Caco-2 (cell line): ENCODE measurements around the gene CTSL. TPM values are rescaled to one million over a fixed set of nuclear protein-coding genes. Genes with fewer than 3 reads are reported as not detected.

ENCODE experiments used
- BruUV-seq: library from RNA; stranded (reverse); fragments of 400-500 nt; replicated peaks from 2 replicates; lab custom pipeline; 2021; lab: Mats Ljungman, UMichigan
- CTCF ChIA-PET: fragments of 300-600 bp; sonication (Branson Sonifier 250); formaldehyde crosslinking; loops from one replicate; lab custom pipeline; 2022; ENCODE audit warnings: antibody characterized with exemption; lab: Charles Lee
- POLR2A ChIA-PET: fragments of 300-600 bp; sonication (Branson Sonifier 250); formaldehyde crosslinking; loops from one replicate; lab custom pipeline; 2022; ENCODE audit warnings: antibody characterized with exemption; lab: Charles Lee
- DNase-seq, 2 experiments: peaks; one replicate each; pipeline versions ENCODE4 v3.0.0 to v3.0.0-alpha.2; 2020 to 2022
- H3K27me3 ChIP-seq: replicated peaks from 2 replicates; pipeline ENCODE4 v1.6.0; 2011; ENCODE audit warnings: low read length; ENCODE audit not compliant: control insufficient read depth, insufficient read depth
- H3K36me3 ChIP-seq: 2 replicates; pipeline ENCODE4 v1.5.1; 2011; ENCODE audit warnings: low read length; ENCODE audit not compliant: control insufficient read depth, insufficient read depth
- H3K4me1 ChIP-seq: fragments of 250-450 bp; sonication (Bioruptor Pico); 2 replicates; pipeline ENCODE4 v1.5.1; 2020; ENCODE audit warnings: mild to moderate bottlenecking
- H3K4me3 ChIP-seq: 2 replicates; pipeline ENCODE4 v1.5.1; 2011; ENCODE audit warnings: low read depth, mild to moderate bottlenecking, control low read depth, low read length
- H3K9me3 ChIP-seq: fragments of 250-450 bp; sonication (Bioruptor Pico); 2 replicates; pipeline ENCODE4 v1.5.1; 2020; ENCODE audit warnings: mild to moderate bottlenecking, moderate library complexity
- H3K27ac Mint-ChIP-seq: one replicate; pipeline ENCODE4 v1.8.0; 2022; ENCODE audit warnings: mixed read lengths; ENCODE audit not compliant: unreplicated experiment
- H3K27me3 Mint-ChIP-seq: one replicate; pipeline ENCODE4 v1.8.0; 2022; ENCODE audit warnings: mixed read lengths; ENCODE audit not compliant: insufficient read depth, unreplicated experiment
- H3K36me3 Mint-ChIP-seq: one replicate; pipeline ENCODE4 v1.8.0; 2022; ENCODE audit warnings: mild to moderate bottlenecking, mixed read lengths; ENCODE audit not compliant: insufficient read depth, unreplicated experiment
- H3K4me1 Mint-ChIP-seq: one replicate; pipeline ENCODE4 v1.8.0; 2022; ENCODE audit warnings: low read depth, mixed read lengths; ENCODE audit not compliant: unreplicated experiment
- H3K4me3 Mint-ChIP-seq: one replicate; pipeline ENCODE4 v1.8.0; 2022; ENCODE audit warnings: mild to moderate bottlenecking, moderate library complexity, mixed read lengths; ENCODE audit not compliant: unreplicated experiment
- H3K9me3 Mint-ChIP-seq: one replicate; pipeline ENCODE4 v1.8.0; 2022; ENCODE audit warnings: mixed read lengths; ENCODE audit not compliant: unreplicated experiment
- CTCF ChIP-seq, 2 experiments: fragments of 200-600 bp in 1 of 2; IDR thresholded peaks; 1 replicate in 1 of 2; 2 replicates in 1 of 2; pipeline versions ENCODE4 v1.5.1 to v1.8.0; 2011 to 2022; ENCODE audit warnings: antibody characterized with exemption in 1 of 2, control low read depth in 1 of 2, inconsistent platforms in 1 of 2, low read depth in 1 of 2, low read length in 1 of 2, mild to moderate bottlenecking in 1 of 2, moderate library complexity in 1 of 2; ENCODE audit not compliant: insufficient read depth in 1 of 2, severe bottlenecking in 1 of 2, unreplicated experiment in 1 of 2
- intact Hi-C: fragments of 100-400 bp; cut with micrococcal nuclease; formaldehyde crosslinking; loops from one replicate; pipeline ENCODE4 v1.10.0; 2022; ENCODE audit not compliant: unreplicated experiment
- total RNA-seq: library from RNA; stranded (reverse); gene quantifications from 2 replicates; pipeline ENCODE4 v1.2.3, GENCODE V29; 2022

Gene CTSL
- total RNA-seq, 1 experiment from 2014 or later, result 50.1 TPM

DNA sequence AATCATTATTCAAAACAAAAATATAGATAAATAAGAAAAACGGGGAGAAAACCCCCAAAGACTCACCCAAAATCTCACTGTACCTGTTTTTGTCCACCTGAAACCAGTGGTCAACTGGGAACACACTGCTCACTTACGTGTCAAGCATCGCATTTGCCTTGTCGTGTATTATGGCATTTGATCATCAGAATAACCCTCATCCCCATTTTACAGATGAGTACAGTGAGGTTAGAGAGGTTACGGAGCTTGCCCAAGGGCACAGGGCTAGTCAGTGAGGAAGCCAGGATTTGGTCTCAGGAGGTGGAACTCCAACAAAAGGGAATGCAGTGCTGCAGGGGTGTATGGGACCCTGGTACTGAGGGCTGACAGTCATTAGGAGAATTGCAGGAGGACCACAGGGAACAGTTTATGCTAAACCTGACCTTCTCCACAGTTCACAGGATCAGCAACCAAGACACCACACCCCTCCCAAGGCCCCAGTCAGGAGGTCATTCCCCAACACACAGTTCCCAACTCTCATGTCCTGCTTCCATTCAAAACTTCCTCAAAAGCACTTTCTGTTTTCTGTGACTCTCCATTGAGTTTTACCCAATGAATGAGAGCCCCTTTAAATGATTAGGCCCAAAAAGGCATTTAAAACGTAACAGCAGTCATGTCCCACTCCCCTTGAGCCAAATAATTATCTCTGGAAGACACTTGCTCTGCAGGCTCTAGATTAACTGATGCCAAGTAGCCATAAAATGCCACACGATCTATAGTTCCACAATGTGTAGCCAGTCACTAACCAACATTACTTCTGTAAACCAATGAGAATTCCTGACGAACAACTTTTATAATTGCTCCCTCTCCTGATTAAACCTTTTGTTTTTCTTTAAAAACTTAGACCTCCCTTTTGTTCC, 50.8 kb downstream of the CTSL start:
- Mint-ChIP-seq H3K36me3 (no peaks in the 10 kb centered on the region), H3K4me1 (no peaks in the 10 kb centered on the region), H3K27me3 (no peaks in the 10 kb centered on the region), H3K9me3 (no peaks in the 10 kb centered on the region), H3K4me3 (no peak overlapping the region), H3K27ac (peak overlapping the region; percentile 70)
- no peak for DNase-seq
- no peak for TF ChIP-seq CTCF (IDR thresholded peaks at IDR 0.05; ENCODE audit: insufficient read depth in 1 of 2, low read depth in 1 of 2, low read length in 1 of 2, severe bottlenecking in 1 of 2, unreplicated experiment in 1 of 2)
- POLR2A ChIA-PET, result no interaction called here
- Histone ChIP-seq H3K36me3 (no peaks in the 10 kb centered on the region), H3K4me3 (no peak overlapping the region), H3K27me3 (no peaks in the 10 kb centered on the region), H3K4me1 (no peaks in the 10 kb centered on the region), H3K9me3 (no peaks in the 10 kb centered on the region)
- CTCF ChIA-PET, result no interaction called here
- no TSS peak for BruUV-seq
- intact Hi-C loops, result no loop called here

- Histone ChIP-seq H3K4me1 (no peaks in the 10 kb centered on the region), H3K9me3 (no peaks in the 10 kb centered on the region; the same call in 1 of the 2 replicates), H3K4me3 (no peak overlapping the region), H3K27me3 (no peaks in the 10 kb centered on the region), H3K36me3 (no peaks in the 10 kb centered on the region)
- no peak overlapping the region for H3K27ac Mint-ChIP-seq
- H3K4me1 Mint-ChIP-seq, result no peaks in the 10 kb centered on the region
- no TSS peak for BruUV-seq
- CTCF ChIA-PET, result no interaction called here
- no peaks in the 10 kb centered on the region for H3K36me3 Mint-ChIP-seq
- no peak for TF ChIP-seq CTCF (IDR thresholded peaks at IDR 0.05; ENCODE audit: insufficient read depth in 1 of 2, low read depth in 1 of 2, low read length in 1 of 2, severe bottlenecking in 1 of 2, unreplicated experiment in 1 of 2)
- DNase-seq, result no peak
- H3K9me3 Mint-ChIP-seq, result no peaks in the 10 kb centered on the region
- intact Hi-C loops, result no loop called here
- no peak overlapping the region for H3K4me3 Mint-ChIP-seq
- H3K27me3 Mint-ChIP-seq, result no peaks in the 10 kb centered on the region
- POLR2A ChIA-PET, result no interaction called here
These were observed 53.1 kb downstream of the CTSL start for GRCh38 chr9:87778996-87779395.

Other genes starting within 250 kb of the CTSL start
- gene DAPK1, start 228.3 kb upstream of the CTSL start, total RNA-seq, result 65.8 and 79.2 TPM in 2 replicates
- gene SPATA31E1, start 156.8 kb downstream of the CTSL start, total RNA-seq, result not detected in 2 replicates
- gene SPATA31C1, start 191.8 kb downstream of the CTSL start, total RNA-seq, result not detected in 2 replicates
- gene CDK20, start 248.4 kb downstream of the CTSL start, total RNA-seq, result 2.6 and 4.3 TPM in 2 replicates